ENCODE measurements around the gene GPR37. TPM values are rescaled to one million over a fixed set of nuclear protein-coding genes. Genes with fewer than 3 reads are reported as not detected.

GPR37 gene
- total and polyA plus RNA-seq, 2 donors (not counting 3 experiments of a cell fraction or from before 2014, with no cell fraction given): 0.92 to 2.1 TPM

DNA sequence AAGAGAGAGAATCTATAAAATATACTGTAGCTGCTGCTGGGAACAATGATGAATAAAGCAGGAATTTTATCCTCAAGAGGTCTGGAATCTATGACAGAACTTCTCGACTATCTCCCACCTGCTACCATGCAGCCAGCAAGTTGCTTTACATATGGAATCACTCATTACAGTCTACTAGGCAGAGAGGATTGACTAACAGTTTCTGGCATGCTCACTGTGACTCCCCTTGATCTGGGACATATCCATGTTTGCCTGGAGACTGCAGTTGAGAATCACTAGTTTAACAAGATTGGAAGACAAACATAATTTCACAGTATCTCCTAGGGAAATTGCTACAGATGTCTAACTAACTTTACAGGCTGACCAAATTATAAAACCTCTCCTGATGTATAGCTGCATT lies 13.3 kb downstream of the GPR37 start:
- dilution Hi-C loops (cut with MboI; ENCODE audit: extremely low pct_ligation_motif_present, low sequenced_read_pairs): no loop called here
- no peak overlapping the region for H3K27ac ChIP-seq (ENCODE audit: insufficient read depth, low read depth, low read length)
- no peaks in the 10 kb centered on the region for H4K20me1 ChIP-seq (replicated peaks; ENCODE audit: control insufficient read depth, extremely low read depth, insufficient read depth, low read length)
- CTCF ChIA-PET: no interaction called here
- H3K4me1 ChIP-seq (ENCODE audit: control insufficient read depth, extremely low read depth, insufficient read depth, low read length): no peaks in the 10 kb centered on the region
- H3K4me3 ChIP-seq (replicated peaks in 1 of 3; ENCODE audit: insufficient read depth in 1 of 3, low read depth in 1 of 3, low read length in 3 of 3): no peak overlapping the region
- H3K9ac ChIP-seq (replicated peaks; ENCODE audit: extremely low read depth, insufficient read depth, low read length): no peak overlapping the region
- no peak overlapping the region for H3K4me2 ChIP-seq (ENCODE audit: insufficient read depth, low read length)
- POLR2A ChIA-PET: no interaction called here
- no peaks in the 10 kb centered on the region for H3K27me3 ChIP-seq (ENCODE audit: control insufficient read depth in 2 of 2, insufficient read depth in 2 of 2, low read length in 2 of 2)
- DNase-seq (ENCODE audit: low read depth, low spot score): no peak
- H3K79me2 ChIP-seq (ENCODE audit: control insufficient read depth, insufficient read depth, low read length): no peaks in the 10 kb centered on the region
- no peak for FAIRE-seq
- H3K9me3 ChIP-seq (replicated peaks; ENCODE audit: control insufficient read depth, insufficient read depth, low read length): no peaks in the 10 kb centered on the region
- TF ChIP-seq MYC (IDR thresholded peaks at IDR 0.05; ENCODE audit: low read depth, low read length) (no peak), EZH2 (IDR thresholded peaks at IDR 0.05; ENCODE audit: borderline replicate concordance, low read depth, low read length, severe bottlenecking) (no peak), FOS (IDR thresholded peaks at IDR 0.05; ENCODE audit: borderline replicate concordance, insufficient read depth, low read length) (no peak), JUN (IDR thresholded peaks at IDR 0.05; ENCODE audit: borderline replicate concordance, insufficient read depth, insufficient read length, low read depth) (no peak), POLR2A (IDR thresholded peaks at IDR 0.05; ENCODE audit: low read depth, low read length) (no peak), GATA2 (IDR thresholded peaks at IDR 0.05; ENCODE audit: insufficient read depth, insufficient read length, low read depth, low read length) (no peak), POLR2AphosphoS5 (IDR thresholded peaks at IDR 0.05; ENCODE audit: insufficient read depth, low read depth, low read length) (no peak)
- TF ChIP-seq, protein P1, sequence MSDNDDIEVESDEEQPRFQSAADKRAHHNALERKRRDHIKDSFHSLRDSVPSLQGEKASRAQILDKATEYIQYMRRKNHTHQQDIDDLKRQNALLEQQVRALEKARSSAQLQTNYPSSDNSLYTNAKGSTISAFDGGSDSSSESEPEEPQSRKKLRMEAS (IDR thresholded peaks at IDR 0.05; ENCODE audit: insufficient read depth, insufficient read length): no peak
- TF ChIP-seq, protein P2, sequence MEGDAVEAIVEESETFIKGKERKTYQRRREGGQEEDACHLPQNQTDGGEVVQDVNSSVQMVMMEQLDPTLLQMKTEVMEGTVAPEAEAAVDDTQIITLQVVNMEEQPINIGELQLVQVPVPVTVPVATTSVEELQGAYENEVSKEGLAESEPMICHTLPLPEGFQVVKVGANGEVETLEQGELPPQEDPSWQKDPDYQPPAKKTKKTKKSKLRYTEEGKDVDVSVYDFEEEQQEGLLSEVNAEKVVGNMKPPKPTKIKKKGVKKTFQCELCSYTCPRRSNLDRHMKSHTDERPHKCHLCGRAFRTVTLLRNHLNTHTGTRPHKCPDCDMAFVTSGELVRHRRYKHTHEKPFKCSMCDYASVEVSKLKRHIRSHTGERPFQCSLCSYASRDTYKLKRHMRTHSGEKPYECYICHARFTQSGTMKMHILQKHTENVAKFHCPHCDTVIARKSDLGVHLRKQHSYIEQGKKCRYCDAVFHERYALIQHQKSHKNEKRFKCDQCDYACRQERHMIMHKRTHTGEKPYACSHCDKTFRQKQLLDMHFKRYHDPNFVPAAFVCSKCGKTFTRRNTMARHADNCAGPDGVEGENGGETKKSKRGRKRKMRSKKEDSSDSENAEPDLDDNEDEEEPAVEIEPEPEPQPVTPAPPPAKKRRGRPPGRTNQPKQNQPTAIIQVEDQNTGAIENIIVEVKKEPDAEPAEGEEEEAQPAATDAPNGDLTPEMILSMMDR (IDR thresholded peaks at IDR 0.05; ENCODE audit: extremely low read depth in 1 of 2, insufficient read depth in 1 of 2, low read depth in 1 of 2, low read length in 2 of 2): no peak
- no peaks in the 10 kb centered on the region for H3K9me1 ChIP-seq (replicated peaks; ENCODE audit: control insufficient read depth, extremely low read depth, insufficient read depth, low read length)
- intact Hi-C loops (cut with micrococcal nuclease): no loop called here
- H2AFZ ChIP-seq (ENCODE audit: low read depth, low read length): no peak overlapping the region
- BruUV-seq (replicated peaks): no TSS peak
- no peaks in the 10 kb centered on the region for H3K36me3 ChIP-seq (ENCODE audit: control insufficient read depth in 2 of 2, extremely low read depth in 1 of 2, insufficient read depth in 2 of 2, low read length in 2 of 2)

Data from endothelial cell of umbilical vein (primary cell).